Measurements from ENCODE around the gene GPRIN2.
"Not testable (repeated sequence)": the region's sequence is repeated elsewhere in the genome, so short reads cannot be mapped to it uniquely, and the experiment has no call there.

- TF ChIP-seq CTCF, POLR2A (IDR thresholded peaks at IDR 0.05): not testable (repeated sequence)
Measured at GRCh38 chr10:46591053-46591452, 34.6 kb upstream of the GPRIN2 start.
